ENCODE measurements around the gene PLA2R1.

GRCh38 chr2:160029270-160029628 is 33.2 kb downstream of the PLA2R1 start:
- no peak for TF ChIP-seq REST (IDR thresholded peaks at IDR 0.05; ENCODE audit: insufficient read depth in 1 of 2, low read depth in 2 of 2, low read length in 1 of 2)
- no peak for TF ChIP-seq CTCF (IDR thresholded peaks at IDR 0.05)
- no peak for TF ChIP-seq POLR2AphosphoS5 (IDR thresholded peaks at IDR 0.05; ENCODE audit: low read depth, low read length)
- TF ChIP-seq SIN3A (IDR thresholded peaks at IDR 0.05; ENCODE audit: borderline replicate concordance, insufficient read depth, low read depth, low read length): no peak

All from Panc1 (cell line).